H7 (cell line): ENCODE results near the gene RNASET2. TPM values are rescaled to one million over a fixed set of nuclear protein-coding genes. Genes with fewer than 3 reads are reported as not detected.
"Not testable (repeated sequence)": the region's sequence is repeated elsewhere in the genome, so short reads cannot be mapped to it uniquely, and the experiment has no call there.

Source experiments
- DNase-seq: peaks from one replicate; pipeline ENCODE4 v3.0.0; 2012
- H3K27me3 ChIP-seq: 2 replicates; pipeline ENCODE4 v1.6.0; 2011; ENCODE audit warnings: mild to moderate bottlenecking, low read length; ENCODE audit not compliant: control insufficient read depth, insufficient read depth
- H3K36me3 ChIP-seq: replicated peaks from 2 replicates; pipeline ENCODE4 v1.5.1; 2011; ENCODE audit warnings: low read length; ENCODE audit not compliant: control insufficient read depth, insufficient read depth
- H3K4me3 ChIP-seq: 2 replicates; pipeline ENCODE4 v1.5.1; 2011; ENCODE audit warnings: low read depth, mild to moderate bottlenecking, control low read depth, low read length, moderate library complexity; ENCODE audit not compliant: insufficient read depth
- total RNA-seq: library from RNA; depleted of rRNA; stranded (reverse); fragments of >200 nt; shearing (Covaris generic); gene quantifications from 2 replicates; pipeline ENCODE4 v1.2.3, GENCODE V29; 2014; rRNA removed

RNASET2 gene
- total RNA-seq, 1 experiment from 2014 or later = 27.8 TPM

DNA sequence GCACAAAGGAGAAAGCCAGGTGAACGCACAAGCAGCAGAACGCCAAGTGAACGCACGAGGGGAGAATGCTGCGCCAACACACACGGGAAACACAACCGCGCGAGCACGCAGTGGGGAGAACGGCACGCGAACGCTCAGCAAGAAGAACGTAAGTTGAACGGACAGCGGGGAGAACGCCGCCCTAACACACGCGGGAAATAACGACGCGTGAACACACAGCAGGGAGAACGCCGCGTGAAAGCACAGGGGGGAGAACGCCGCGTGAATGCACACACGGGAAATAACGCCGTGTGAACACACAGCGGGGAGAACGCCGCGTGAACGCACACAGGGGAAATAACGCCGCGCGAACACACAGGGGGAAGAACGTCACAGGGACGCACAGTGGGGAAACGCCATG is 54.7 kb downstream of the RNASET2 start:
- H3K4me3 ChIP-seq = no peak overlapping the region
- H3K27me3 ChIP-seq = no peaks in the 10 kb centered on the region
- H3K36me3 ChIP-seq = no peaks in the 10 kb centered on the region
- no peak for DNase-seq

DNA sequence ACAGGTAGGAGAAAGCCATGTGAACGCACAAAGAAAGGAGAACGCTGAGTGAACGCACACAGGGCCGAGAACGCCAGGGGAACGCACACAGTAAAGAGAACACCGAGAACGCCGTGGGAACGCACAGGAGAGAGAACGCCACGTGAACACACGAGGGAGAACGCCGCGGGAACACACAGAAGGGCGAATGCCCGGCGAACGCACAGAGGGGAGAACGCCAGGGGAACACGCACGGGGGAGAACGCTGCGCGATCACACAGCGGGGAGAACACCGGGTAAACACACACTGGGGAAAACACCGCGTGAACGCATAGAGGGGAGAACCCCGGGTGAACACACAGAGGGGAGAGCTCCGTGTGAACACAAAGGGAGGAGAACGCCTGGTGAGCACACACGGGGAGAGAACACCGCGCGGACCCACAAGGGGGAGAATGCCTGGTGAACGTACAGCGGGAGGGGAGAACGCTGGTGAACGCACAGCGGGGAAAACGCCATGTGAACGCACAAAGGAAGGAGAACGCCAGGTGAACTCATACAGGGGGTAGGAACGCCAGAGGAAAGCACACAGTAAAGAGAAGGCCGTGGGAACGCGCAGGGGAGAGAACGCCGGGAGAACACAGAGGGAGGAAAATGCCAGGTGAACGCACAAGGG is 55.3 kb downstream of the RNASET2 start:
- H3K4me3 ChIP-seq = no peak overlapping the region
- no peaks in the 10 kb centered on the region for H3K27me3 ChIP-seq
- peak; percentile 42 for DNase-seq
- H3K36me3 ChIP-seq = no peaks in the 10 kb centered on the region

DNA sequence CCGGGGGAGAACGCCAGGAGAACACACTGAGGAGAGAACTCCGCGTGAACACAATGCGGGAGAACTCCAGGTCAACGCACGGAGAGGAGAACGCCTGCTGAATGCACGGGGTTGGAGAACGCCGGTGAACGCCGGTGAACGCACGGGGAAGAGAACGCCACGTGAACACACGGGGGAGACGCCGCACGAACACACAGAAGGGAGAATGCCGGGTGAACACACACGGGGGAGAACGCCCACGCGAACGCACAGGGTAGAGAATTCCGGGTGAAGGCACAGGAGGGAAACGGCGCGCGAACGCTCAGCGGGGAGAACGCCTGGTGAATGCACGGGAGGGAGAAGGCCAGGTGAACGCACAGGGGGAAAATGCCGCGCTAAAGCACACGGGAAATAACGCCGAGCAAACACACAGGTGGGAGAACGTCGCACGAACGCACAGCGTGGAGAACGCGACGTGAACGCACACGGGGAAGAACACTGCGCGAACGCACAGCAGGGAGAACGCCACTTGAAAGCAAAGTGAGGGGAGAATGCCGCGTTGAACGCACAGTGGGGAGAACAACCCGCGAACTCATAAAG is 56.1 kb downstream of the RNASET2 start:
- no peak for DNase-seq
- Histone ChIP-seq H3K4me3 (no peak overlapping the region), H3K36me3 (no peaks in the 10 kb centered on the region), H3K27me3 (no peaks in the 10 kb centered on the region)

DNA sequence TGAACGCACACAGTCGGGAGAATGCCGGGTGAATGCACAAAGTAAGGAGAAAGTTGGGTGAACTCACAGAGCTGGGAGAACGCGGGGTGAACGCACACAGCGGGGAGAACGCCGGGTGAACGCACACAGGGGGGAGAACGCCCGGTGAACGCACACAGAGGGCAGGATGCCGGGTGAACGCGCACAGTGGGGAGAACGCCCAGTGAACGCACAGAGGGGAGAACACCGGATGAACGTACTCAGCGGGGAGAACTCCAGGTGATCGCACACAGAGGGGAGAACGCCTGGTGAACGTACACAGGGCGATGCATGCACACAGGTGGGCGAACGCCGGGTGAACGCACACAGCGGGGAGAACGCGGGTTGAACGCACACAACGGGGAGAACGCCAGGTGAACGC is 57.4 kb downstream of the RNASET2 start:
- Histone ChIP-seq H3K4me3 (no peak overlapping the region), H3K27me3 (no peaks in the 10 kb centered on the region), H3K36me3 (no peaks in the 10 kb centered on the region)
- no peak for DNase-seq

DNA sequence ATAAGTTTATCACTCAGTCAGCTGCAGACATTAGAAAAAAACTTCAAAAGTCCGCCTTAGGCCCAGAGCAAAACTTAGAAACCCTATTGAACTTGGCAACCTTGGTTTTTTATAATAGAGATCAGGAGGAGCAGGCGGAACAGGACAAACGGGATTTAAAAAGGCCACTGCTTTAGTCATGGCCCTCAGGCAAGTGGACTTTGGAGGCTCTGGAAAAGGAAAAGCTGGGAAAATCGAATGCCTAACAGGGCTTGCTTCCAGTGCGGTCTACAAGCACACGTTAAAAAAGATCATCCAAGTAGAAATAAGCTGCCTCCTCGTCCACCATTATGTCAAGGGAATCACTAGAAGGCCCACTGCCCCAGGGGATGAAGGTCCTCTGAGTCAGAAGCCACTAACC is 61.7 kb downstream of the RNASET2 start:
- H3K36me3 ChIP-seq, DNase-seq, H3K4me3 ChIP-seq, H3K27me3 ChIP-seq: not testable (repeated sequence)

DNA sequence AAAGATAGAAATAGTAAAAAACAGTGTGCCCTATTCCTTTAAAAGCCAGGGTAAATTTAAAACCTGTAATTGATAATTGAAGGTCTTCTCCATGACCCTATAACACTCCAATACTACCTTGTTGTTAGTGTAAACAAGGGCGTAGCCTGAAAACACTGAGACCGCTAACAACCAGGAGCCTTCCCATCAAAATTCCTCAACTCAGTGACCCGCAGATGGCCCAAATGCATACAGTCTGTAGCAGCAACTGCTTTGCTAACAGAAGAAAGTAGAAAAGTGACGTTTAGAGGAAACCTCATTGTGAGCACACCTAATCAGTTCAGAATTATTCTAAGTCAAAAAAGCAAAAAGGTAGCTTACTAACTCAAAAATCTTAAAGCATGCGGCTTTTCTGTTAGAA is 63.9 kb downstream of the RNASET2 start:
- not testable (repeated sequence) for H3K27me3 ChIP-seq, DNase-seq

DNA sequence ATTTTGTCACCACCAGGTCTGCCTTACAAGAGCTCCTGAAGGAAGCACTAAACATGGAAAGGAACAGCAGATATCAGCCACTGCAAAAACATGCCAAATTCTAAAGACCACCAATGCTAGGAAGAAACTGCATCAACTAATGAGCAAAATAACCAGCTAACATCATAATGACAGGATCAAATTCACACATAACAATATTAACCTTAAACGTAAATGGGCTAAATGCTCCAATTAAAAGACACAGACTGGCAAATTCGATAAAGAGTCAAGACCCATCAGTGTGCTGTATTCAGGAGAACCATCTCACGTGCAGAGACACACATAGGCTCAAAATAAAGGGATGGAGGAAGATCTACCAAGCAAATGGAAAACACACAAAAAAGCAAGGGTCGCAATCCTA is 69.6 kb downstream of the RNASET2 start:
- H3K4me3 ChIP-seq, DNase-seq, H3K27me3 ChIP-seq, H3K36me3 ChIP-seq: not testable (repeated sequence)

More for the DNA sequence above, 63.9 kb downstream of the RNASET2 start:
- H3K36me3 ChIP-seq, H3K4me3 ChIP-seq: not testable (repeated sequence)

DNA sequence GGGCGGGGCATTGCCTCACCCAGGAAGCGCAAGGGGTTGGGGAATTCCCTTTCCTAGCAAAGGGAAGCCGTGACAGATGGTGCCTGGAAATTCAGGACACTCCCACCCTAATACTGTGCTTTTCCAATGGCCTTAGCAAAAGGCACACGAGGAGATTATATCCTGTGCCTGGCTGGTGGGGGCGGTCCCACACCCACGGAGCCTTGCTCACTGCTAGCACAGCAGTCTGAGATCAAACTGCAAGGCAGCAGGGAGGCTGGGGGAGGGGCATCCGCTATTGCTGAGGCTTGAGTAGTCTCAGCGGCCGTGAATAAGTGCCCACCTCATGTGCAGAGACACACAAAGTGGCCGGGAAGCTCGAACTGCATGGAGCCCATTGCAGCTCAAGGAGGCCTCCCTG is 71.4 kb downstream of the RNASET2 start:
- not testable (repeated sequence) for DNase-seq, H3K27me3 ChIP-seq, H3K4me3 ChIP-seq, H3K36me3 ChIP-seq

DNA sequence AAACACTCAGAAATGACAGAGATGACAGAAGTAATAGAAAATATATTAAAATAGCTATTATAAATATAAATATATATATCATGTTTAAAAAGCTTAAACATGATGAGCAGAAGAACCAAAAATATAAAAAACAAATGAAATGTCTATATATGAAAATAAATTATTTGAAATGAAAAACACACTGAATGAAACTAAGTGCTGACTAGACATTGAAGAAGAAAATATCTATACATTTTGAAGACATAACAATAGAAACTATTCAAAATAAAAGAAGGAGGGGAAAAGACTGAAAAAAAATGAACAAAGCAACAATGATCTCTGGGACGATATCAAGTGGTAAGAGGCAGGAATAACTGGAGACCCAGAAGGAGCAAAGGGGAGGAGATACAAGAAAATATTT is 76.8 kb downstream of the RNASET2 start:
- Histone ChIP-seq H3K36me3 (no peaks in the 10 kb centered on the region), H3K4me3 (no peak overlapping the region), H3K27me3 (no peaks in the 10 kb centered on the region)
- DNase-seq = no peak

Other genes with a start within 250 kb of the RNASET2 start
- gene CEP43, start 42.8 kb upstream of the RNASET2 start, total RNA-seq = 14.8 and 16.8 TPM in 2 replicates
- gene CCR6, start 166.5 kb upstream of the RNASET2 start, total RNA-seq = not detected in 2 replicates
- gene GPR31, start 201.4 kb upstream of the RNASET2 start, total RNA-seq = not detected in 2 replicates